ENCODE measurements around the gene FGF14. TPM values are rescaled to one million over a fixed set of nuclear protein-coding genes. Genes with fewer than 3 reads are reported as not detected.

Gene FGF14
- total RNA-seq, 1 donor from 2014 or later = not detected

- Mint-ChIP-seq H3K36me3 (ENCODE audit: low read depth) (no peaks in the 10 kb centered on the region), H3K27me3 (no peaks in the 10 kb centered on the region), H3K27ac (no peak overlapping the region), H3K9me3 (no peaks in the 10 kb centered on the region), H3K4me1 (peaks cover under 1% of the 10 kb centered on the region), H3K4me3 (no peak overlapping the region)
- ChIA-PET CTCF (no interaction called here), POLR2A (no interaction called here)
- intact Hi-C loops (cut with micrococcal nuclease) = no loop called here
- ATAC-seq (ENCODE audit: low read depth) = no peak
- no peak for TF ChIP-seq CTCF (IDR thresholded peaks at IDR 0.05)
- no peak for DNase-seq
These were observed 520.3 kb downstream of the FGF14 start for GRCh38 chr13:101881593-101881992.

- intact Hi-C loops (cut with micrococcal nuclease) = no loop called here
- no peak for ATAC-seq (ENCODE audit: low read depth)
- H3K36me3 Mint-ChIP-seq (ENCODE audit: low read depth) = no peaks in the 10 kb centered on the region
- TF ChIP-seq CTCF (IDR thresholded peaks at IDR 0.05) = no peak
- H3K4me3 Mint-ChIP-seq = no peak overlapping the region
- H3K9me3 Mint-ChIP-seq = no peaks in the 10 kb centered on the region
- no peak for DNase-seq
- no peak overlapping the region for H3K27ac Mint-ChIP-seq
- no peaks in the 10 kb centered on the region for H3K4me1 Mint-ChIP-seq
- CTCF ChIA-PET = no interaction called here
- H3K27me3 Mint-ChIP-seq = no peaks in the 10 kb centered on the region
- POLR2A ChIA-PET = no interaction called here
These were observed 521.3 kb downstream of the FGF14 start for GRCh38 chr13:101880581-101880980.

DNA sequence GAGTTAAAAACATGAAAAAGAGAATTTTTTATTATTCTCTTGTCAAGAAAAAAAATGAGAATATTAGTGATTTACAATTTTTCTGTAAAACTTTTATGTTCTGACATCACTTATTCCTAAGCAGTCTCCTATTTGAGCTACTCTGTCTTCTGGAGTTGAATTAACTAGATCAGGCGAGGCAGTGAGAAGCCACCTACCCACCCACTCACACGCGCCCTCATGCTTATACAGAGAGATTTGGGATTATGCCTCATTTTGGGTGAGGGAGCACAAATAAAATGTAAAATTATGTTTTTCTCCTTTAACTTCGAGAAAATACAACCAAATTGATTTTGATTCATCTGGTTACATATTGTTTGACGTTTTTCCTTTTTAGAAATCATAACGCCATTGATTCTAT is 524.9 kb downstream of the FGF14 start:
- no peak for ATAC-seq (ENCODE audit: low read depth)
- POLR2A ChIA-PET = no interaction called here
- intact Hi-C loops (cut with micrococcal nuclease) = no loop called here
- no peaks in the 10 kb centered on the region for H3K27me3 Mint-ChIP-seq
- TF ChIP-seq CTCF (IDR thresholded peaks at IDR 0.05) = no peak
- H3K4me1 Mint-ChIP-seq = no peaks in the 10 kb centered on the region
- H3K4me3 Mint-ChIP-seq = no peak overlapping the region
- DNase-seq = no peak
- no peaks in the 10 kb centered on the region for H3K9me3 Mint-ChIP-seq
- no peaks in the 10 kb centered on the region for H3K36me3 Mint-ChIP-seq (ENCODE audit: low read depth)
- CTCF ChIA-PET = no interaction called here
- no peak overlapping the region for H3K27ac Mint-ChIP-seq

DNA sequence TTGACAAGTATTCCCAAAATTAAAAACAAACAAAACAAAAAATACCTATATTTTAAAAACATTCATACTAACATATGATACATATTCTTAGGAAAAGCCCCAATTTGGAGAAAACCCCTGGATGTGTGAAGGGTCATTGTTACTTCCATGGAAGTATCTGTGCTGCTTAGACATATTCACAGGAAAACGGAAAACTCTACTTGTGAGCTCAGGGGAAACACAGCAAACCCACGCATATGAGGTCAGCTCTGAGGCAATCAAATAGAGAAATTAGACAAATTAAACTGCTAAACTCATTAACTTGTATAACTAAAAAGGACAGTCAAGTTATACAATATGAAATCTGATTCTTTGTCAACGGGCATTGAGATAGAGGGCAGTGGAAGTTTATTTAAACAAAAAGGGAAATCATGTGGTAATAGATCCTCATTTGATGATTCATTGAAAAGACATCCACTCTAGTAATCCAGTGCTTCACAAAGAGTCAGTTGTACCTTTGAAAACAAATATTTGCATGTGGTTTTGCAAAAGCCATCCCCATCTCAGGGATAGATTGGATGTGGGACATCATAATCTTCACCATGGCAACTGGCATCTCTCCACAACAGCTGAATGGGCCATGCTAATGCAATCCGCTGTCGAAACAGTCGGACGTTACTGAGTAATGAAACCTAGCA is 526.0 kb downstream of the FGF14 start:
- no peaks in the 10 kb centered on the region for H3K4me1 Mint-ChIP-seq
- ATAC-seq (ENCODE audit: low read depth) = no peak
- H3K27me3 Mint-ChIP-seq = no peaks in the 10 kb centered on the region
- ChIA-PET POLR2A (no interaction called here), CTCF (no interaction called here)
- no peak overlapping the region for H3K4me3 Mint-ChIP-seq
- H3K27ac Mint-ChIP-seq = no peak overlapping the region
- H3K36me3 Mint-ChIP-seq (ENCODE audit: low read depth) = no peaks in the 10 kb centered on the region
- no peaks in the 10 kb centered on the region for H3K9me3 Mint-ChIP-seq
- DNase-seq = no peak
- intact Hi-C loops (cut with micrococcal nuclease) = no loop called here
- TF ChIP-seq CTCF (IDR thresholded peaks at IDR 0.05) = no peak

- Mint-ChIP-seq H3K36me3 (ENCODE audit: low read depth) (no peaks in the 10 kb centered on the region), H3K27ac (no peak overlapping the region), H3K4me3 (no peak overlapping the region), H3K27me3 (no peaks in the 10 kb centered on the region), H3K4me1 (no peaks in the 10 kb centered on the region), H3K9me3 (no peaks in the 10 kb centered on the region)
- POLR2A ChIA-PET = no interaction called here
- CTCF ChIA-PET = no interaction called here
- TF ChIP-seq CTCF (IDR thresholded peaks at IDR 0.05) = no peak
- DNase-seq = no peak
- intact Hi-C loops (cut with micrococcal nuclease) = no loop called here
- no peak for ATAC-seq (ENCODE audit: low read depth)
These were observed 526.8 kb downstream of the FGF14 start for GRCh38 chr13:101875091-101875490.

All from activated B cell treated with CpG ODN at 0.5 μM for 24 hours (primary cell).